SU-DHL-6 (cell line): ENCODE results near the gene SCGB3A1.

Experiments used
- CTCF ChIP-seq: fragments of 200-600 bp; sonication (generic); IDR thresholded peaks from one replicate; pipeline ENCODE4 v1.5.1; 2017; ENCODE audit warnings: antibody characterized with exemption, mild to moderate bottlenecking, low read length, moderate library complexity; ENCODE audit not compliant: insufficient read depth, poor library complexity, severe bottlenecking
- EZH2phosphoT487 ChIP-seq: fragments of 200-600 bp; sonication (generic), shearing (Covaris generic); conservative IDR thresholded peaks from 2 replicates; pipeline ENCODE4 v1.6.1; 2018; ENCODE audit warnings: mild to moderate bottlenecking, antibody characterized with exemption, low read length, moderate library complexity, mixed read lengths

DNA sequence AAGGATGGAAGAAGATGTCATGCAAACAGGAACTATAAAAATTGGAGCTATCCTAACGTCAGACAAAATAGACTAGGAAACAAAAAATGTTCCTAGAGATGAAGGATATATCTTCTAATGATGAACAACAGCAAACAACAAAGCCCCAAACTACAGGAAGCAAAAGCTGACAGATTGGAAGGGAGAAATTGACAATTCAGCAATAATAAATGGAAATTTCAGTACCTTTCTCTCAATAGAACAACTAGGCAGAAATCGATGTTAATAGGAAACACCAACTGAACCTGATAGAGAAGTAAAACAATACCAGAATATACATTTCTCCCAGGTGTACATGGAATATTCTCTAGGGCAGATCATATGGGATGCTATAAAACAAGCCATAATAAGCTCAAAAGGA is 7.6 kb downstream of the SCGB3A1 start:
- TF ChIP-seq EZH2phosphoT487 = no peak
- TF ChIP-seq CTCF = no peak
